Colon (tissue), 2 donors: Measurements from ENCODE around the gene SEMA3C.

Experiments
- FAIRE-seq: peaks from 2 replicates; lab custom pipeline; 2012; peaks lifted over from hg19 to GRCh38; lab: Jason Lieb, UNC
- donor health status: control.
- donor health status: control.

Gene SEMA3C

GRCh38 chr7:80823057-80823456 lies 95.8 kb downstream of the SEMA3C start:
- no peak for FAIRE-seq

- no peak for FAIRE-seq
These were observed 97.0 kb downstream of the SEMA3C start for GRCh38 chr7:80821771-80822319.

GRCh38 chr7:80819503-80819902 lies 99.3 kb downstream of the SEMA3C start:
- no peak for FAIRE-seq

DNA sequence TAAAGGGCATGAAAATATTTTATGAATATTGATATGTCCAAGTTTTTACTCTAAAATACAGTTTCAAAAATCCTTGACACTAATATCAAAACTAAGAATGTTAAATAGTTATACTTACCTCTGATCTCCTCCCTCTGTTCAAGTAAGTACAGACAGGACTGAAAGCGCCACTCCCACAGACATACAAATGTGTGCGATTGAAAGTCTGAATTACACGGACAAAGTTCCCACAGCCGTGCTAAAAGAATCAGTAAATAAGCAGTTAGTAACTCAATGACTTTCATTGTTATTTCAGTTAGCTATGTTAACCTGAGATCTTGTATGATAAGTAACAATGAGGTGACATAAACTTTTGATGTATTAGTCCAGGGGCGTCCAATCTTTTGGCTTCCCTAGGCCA lies 100.7 kb downstream of the SEMA3C start:
- FAIRE-seq: no peak

GRCh38 chr7:80816806-80817205 lies 102.0 kb downstream of the SEMA3C start:
- no peak for FAIRE-seq

GRCh38 chr7:80815733-80816132 lies 103.1 kb downstream of the SEMA3C start:
- no peak for FAIRE-seq

GRCh38 chr7:80809545-80809944 lies 109.3 kb downstream of the SEMA3C start:
- FAIRE-seq: no peak

DNA sequence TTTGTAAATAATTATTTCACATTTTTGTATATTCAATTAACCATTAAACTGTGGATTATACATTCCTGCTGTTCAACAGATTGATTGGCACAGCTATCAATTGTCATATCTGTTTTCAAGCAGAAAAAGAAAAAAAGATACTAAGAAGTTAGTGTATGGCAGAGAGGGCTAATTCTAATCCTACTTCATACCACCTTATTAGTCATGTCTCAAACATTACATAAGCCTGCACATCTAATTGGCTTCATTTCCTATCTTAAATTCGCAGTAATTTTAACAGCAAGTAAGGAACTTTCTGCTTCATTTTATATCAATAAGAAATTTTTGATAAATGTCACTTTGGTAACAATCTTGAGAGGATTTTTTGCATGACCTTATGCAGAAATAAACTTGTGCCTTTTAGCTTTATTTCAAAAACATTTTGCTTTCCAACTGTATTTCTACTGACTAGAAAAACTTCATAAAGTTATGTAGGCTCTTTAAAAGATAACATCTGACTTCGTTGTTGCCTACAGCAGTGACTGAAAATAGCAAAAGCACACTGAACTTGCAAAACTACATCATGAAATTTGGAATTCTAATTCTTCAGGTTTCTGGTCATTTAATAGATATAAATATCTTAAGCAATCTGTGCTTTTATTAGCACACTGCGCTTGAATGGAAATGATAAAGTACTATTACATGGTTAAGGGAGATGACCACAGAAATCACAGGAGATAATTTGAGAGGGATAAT lies 111.5 kb downstream of the SEMA3C start:
- no peak for FAIRE-seq

DNA sequence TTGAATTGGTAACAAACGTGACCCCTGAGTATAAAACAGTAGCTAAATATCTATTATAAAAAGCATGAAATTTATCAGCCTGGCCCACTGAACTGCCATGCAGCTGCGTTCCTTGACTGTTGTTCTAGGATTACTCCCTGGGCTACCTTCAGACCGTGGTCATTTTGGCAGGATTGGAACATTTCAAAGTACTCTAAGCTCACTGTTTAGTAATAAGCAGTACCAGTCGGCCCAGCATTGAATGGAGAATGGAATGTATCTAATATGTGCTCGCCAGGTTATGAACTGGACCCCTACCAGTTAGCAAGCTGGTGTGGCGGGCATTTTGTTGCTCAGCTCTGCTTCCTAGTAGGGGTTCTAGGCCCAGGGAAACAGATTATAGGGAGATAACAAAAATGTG lies 112.2 kb downstream of the SEMA3C start:
- FAIRE-seq: no peak

- no peak for FAIRE-seq
These were observed 114.3 kb downstream of the SEMA3C start for GRCh38 chr7:80804589-80804988.

DNA sequence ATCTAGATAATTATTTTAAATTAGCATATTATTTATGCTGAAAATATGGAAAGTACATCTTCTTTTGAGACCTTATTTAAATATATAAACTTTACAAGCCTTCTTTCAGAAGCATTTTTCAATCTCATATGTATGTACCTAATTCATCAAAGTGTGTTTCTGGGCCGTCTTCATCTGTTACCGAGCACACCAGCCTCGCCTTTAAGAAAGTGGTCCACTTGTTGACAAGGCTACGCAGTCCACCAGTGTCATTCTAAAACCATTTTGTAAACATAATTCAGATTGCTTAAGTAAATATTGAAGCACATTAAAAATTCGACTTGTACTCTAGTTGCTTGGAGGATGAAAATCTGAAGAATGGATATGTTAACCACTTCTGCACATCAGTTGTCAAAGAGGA lies 116.3 kb downstream of the SEMA3C start:
- no peak for FAIRE-seq

- no peak for FAIRE-seq
These were observed 123.9 kb downstream of the SEMA3C start for GRCh38 chr7:80794631-80795573.

DNA sequence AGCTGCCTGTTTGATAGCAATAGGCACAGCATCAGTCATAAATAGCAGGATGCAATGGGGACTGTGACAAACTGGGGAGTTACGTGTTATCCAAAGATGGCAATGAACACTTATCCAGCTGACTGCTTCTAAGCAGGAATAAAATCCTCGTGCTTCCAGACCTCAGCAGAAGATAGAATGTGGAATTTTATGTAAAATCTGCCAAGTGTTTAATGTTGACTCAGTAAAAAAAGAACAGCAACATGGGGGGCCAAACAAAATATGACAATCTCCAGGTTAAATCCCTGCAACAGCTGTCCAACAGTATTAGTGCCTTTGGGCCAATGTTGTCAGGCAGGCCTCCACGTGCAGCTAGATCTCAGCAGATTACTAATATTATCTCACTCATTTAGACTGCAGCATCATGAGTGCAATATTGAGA lies 127.3 kb downstream of the SEMA3C start:
- FAIRE-seq: no peak

DNA sequence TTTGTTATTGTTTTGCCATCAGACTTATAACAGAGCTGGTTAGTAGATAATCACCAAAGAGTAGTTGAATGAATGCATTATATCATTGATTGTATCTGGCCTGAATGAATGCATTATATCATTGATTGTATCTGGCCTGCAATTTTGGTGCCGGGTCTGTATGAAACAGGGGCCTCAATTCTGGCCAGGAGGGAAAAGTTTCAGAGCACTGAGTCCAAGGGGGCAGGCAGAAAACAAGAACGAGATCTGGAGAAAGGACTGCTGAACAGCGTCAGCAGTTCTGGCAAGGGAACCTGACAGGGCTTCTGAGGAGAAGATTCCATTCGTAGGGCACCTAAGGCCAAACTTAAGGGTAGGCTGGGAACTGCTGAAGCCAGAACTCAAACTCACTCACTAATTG lies 128.0 kb downstream of the SEMA3C start:
- no peak for FAIRE-seq

DNA sequence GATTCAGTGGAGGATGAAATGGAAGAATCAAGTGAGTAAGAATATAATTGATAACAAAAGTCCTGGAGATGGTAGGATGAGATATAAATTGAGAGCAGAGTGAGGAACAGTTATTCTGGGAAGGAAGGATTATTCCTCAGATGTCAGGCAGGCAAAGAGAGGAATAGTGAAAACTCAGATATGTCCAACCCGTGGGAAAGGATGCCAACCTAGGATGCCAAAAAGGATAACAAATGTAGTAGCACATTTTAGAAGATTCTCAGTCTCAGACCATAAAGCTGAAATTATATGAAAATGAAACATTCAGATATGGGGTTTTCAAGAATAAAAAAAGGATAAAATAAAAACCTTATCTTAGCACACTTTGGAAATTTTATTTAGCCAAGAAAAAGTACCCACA lies 131.1 kb downstream of the SEMA3C start:
- no peak for FAIRE-seq

GRCh38 chr7:80785961-80786536 lies 132.8 kb downstream of the SEMA3C start:
- no peak for FAIRE-seq

- no peak for FAIRE-seq
These were observed 133.6 kb downstream of the SEMA3C start for GRCh38 chr7:80785276-80785675.

- no peak for FAIRE-seq
These were observed 135.0 kb downstream of the SEMA3C start for GRCh38 chr7:80783678-80784327.

- FAIRE-seq: no peak
These were observed 135.6 kb downstream of the SEMA3C start for GRCh38 chr7:80783186-80783677.

DNA sequence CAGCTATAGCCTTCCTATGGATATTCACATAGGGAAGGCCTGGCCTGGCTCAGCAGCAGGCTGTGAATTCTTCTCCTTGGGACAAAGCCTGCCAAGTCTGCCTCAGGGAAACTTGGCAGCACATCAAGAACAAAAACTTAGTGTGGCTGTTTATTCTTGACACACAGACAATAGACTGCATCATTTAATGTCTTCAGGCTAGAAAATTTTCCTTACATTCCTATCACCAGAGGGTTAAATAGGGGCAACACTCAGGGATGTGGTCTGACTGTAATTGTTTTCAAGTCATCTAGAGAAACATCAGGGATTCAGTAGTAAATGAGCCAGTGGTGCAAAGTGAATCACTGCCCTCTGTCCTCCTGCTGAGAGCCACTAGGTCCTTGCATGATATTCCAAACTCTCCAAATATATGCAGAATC lies 137.3 kb downstream of the SEMA3C start:
- FAIRE-seq: no peak

DNA sequence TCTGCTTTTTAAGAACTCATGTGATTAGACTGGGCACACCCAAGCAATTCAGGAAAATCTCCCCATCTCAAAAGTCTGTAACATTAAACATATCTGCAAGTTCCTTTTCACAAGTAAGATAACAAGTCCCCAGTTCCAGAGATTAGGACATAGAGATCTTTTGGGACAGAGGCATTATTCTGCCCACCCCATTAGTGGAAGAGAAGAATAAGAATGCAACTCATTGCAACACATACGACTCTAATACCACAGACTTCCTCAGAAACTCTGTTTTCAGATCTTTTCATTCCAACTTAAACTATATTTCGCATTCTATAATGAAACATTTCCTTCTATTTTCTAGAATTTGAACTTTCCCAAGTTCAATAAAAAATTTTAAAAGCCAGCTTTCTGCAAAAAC lies 137.7 kb downstream of the SEMA3C start:
- FAIRE-seq: no peak

- FAIRE-seq: no peak
These were observed 139.4 kb downstream of the SEMA3C start for GRCh38 chr7:80779456-80779855.
